Naive thymus-derived CD4-positive, alpha-beta T cell (primary cell): ENCODE data around the gene ZNF362. TPM values are rescaled to one million over a fixed set of nuclear protein-coding genes. Genes with fewer than 3 reads are reported as not detected.
A peak's percentile ranks its signal among the peaks of the same experiment; 100 is the strongest.

Experiments
- ATAC-seq: fragments of 150-1000 bp; cut with Tn5 transposase; 2 replicates; pipeline ENCODE4 v1.10.0; 2021; ENCODE audit warnings: mild to moderate bottlenecking, moderate library complexity
- CTCF ChIA-PET: fragments of 350-600 bp; sonication (Branson Sonifier 250); formaldehyde crosslinking; loops from one replicate; lab custom pipeline; 2021; ENCODE audit warnings: antibody characterized with exemption; lab: Charles Lee
- POLR2A ChIA-PET: fragments of 350-600 bp; sonication (Branson Sonifier 250); formaldehyde crosslinking; loops from one replicate; lab custom pipeline; 2021; ENCODE audit warnings: antibody characterized with exemption, inconsistent platforms; lab: Charles Lee
- DNase-seq, 9 donors: peaks; one replicate each; pipeline versions ENCODE4 v3.0.0 to v3.0.0-alpha.2; 2020 to 2022; ENCODE audit warnings: mixed read lengths in 1 of 9
- H3K27ac ChIP-seq: one replicate; pipeline ENCODE4 v1.7.0; 2013; ENCODE audit warnings: mild to moderate bottlenecking, low read depth, low read length, moderate library complexity
- H3K27me3 ChIP-seq, 2 donors: one replicate each; pipeline ENCODE4 v1.7.0; 2013; ENCODE audit warnings: low read length in 2 of 2, mild to moderate bottlenecking in 2 of 2, moderate library complexity in 2 of 2; ENCODE audit not compliant: control insufficient read depth in 2 of 2, insufficient read depth in 2 of 2
- H3K36me3 ChIP-seq, 3 experiments: 1 replicate in 2 of 3; 2 replicates in 1 of 3; pipeline ENCODE4 v1.7.0; 2013; ENCODE audit warnings: low read length in 3 of 3, mild to moderate bottlenecking in 3 of 3, moderate library complexity in 1 of 3; ENCODE audit not compliant: insufficient read depth in 3 of 3, control insufficient read depth in 2 of 3
- H3K4me1 ChIP-seq, 2 donors: one replicate each; pipeline ENCODE4 v1.7.0; 2013; ENCODE audit warnings: low read length in 2 of 2, mild to moderate bottlenecking in 2 of 2, moderate library complexity in 1 of 2; ENCODE audit not compliant: control insufficient read depth in 2 of 2, insufficient read depth in 2 of 2
- H3K4me3 ChIP-seq: 2 replicates; pipeline ENCODE4 v1.7.0; 2013; ENCODE audit warnings: mild to moderate bottlenecking, low read length
- H3K9me3 ChIP-seq, 3 experiments: 1 replicate in 2 of 3; 2 replicates in 1 of 3; pipeline ENCODE4 v1.7.0; 2013; ENCODE audit warnings: low read length in 3 of 3; ENCODE audit not compliant: control insufficient read depth in 2 of 3
- H3K27ac Mint-ChIP-seq, 9 donors: one replicate each; pipeline ENCODE4 v1.8.0; 2020 to 2022; ENCODE audit warnings: mixed read lengths in 9 of 9, mild to moderate bottlenecking in 8 of 9, moderate library complexity in 5 of 9, inconsistent platforms in 2 of 9
- H3K27me3 Mint-ChIP-seq, 5 donors: one replicate each; pipeline ENCODE4 v1.8.0; 2021 to 2022; ENCODE audit warnings: mixed read lengths in 5 of 5, mild to moderate bottlenecking in 1 of 5
- H3K36me3 Mint-ChIP-seq, 5 donors: one replicate each; pipeline ENCODE4 v1.8.0; 2020 to 2022; ENCODE audit warnings: mixed read lengths in 5 of 5, mild to moderate bottlenecking in 3 of 5, inconsistent platforms in 1 of 5
- H3K4me1 Mint-ChIP-seq, 7 donors: one replicate each; pipeline ENCODE4 v1.8.0; 2020 to 2022; ENCODE audit warnings: mixed read lengths in 7 of 7, mild to moderate bottlenecking in 3 of 7, inconsistent platforms in 1 of 7
- H3K4me3 Mint-ChIP-seq, 10 donors: one replicate each; pipeline ENCODE4 v1.8.0; 2020 to 2022; ENCODE audit warnings: mild to moderate bottlenecking in 10 of 10, mixed read lengths in 10 of 10, moderate library complexity in 6 of 10, inconsistent platforms in 2 of 10
- H3K9me3 Mint-ChIP-seq, 11 donors: one replicate each; pipeline ENCODE4 v1.8.0; 2020 to 2022; ENCODE audit warnings: mixed read lengths in 11 of 11, mild to moderate bottlenecking in 4 of 11, inconsistent platforms in 1 of 11, moderate library complexity in 1 of 11
- intact Hi-C, 2 donors: fragments of 100-400 bp; cut with micrococcal nuclease; formaldehyde crosslinking; loops; one replicate each; pipeline ENCODE4 v1.15.1; 2023
- polyA plus RNA-seq, 2 donors: library from polyadenylated mRNA; unstranded; fragments of 300-500 nt; fragmentation: Illumina TruSeq; gene quantifications; one replicate each; pipeline ENCODE4 v1.2.3, GENCODE V29; 2021
- total RNA-seq, 6 experiments: library from RNA in 5 of 6; stranded (reverse) in 5 of 6; gene quantifications; 1 replicate in 5 of 6; 2 replicates in 1 of 6; pipeline ENCODE4 v1.2.3 and lab custom pipeline; 2021 to 2026

The ZNF362 gene
- total and polyA plus RNA-seq, 7 experiments from 2014 or later = 17.2 to 30.5 (median 27.0) TPM

GRCh38 chr1:33249422-33249821 is 6.9 kb upstream of the ZNF362 start:
- no peak overlapping the region for H3K4me3 ChIP-seq

DNA sequence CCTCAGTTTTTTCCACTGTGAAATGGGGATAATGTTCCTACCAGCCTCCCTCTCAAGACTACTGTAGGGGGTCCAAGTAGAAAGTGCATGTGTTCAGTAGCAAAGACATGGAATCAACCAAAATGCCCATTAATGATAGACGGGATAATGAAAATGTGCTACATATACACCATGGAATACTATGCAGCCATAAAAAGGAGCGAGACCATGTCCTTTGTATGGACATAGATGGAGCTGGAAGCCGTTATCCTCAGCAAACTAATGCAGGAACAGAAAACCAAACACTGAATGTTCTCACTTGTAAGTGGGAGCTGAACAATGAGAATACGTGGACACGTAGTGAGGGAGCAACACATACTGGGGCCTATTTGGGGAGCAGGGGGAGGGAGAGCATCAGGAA is 6.1 kb upstream of the ZNF362 start:
- no peak overlapping the region for H3K4me3 Mint-ChIP-seq
- H3K9me3 Mint-ChIP-seq = peaks cover 0 to 5% (median 0%) of the 10 kb centered on the region in 11 donors
- Histone ChIP-seq H3K4me3 (no peak overlapping the region), H3K4me1 (no peaks in the 10 kb centered on the region), H3K27me3 (no peaks in the 10 kb centered on the region), H3K9me3 (no peaks in the 10 kb centered on the region), H3K27ac (no peak overlapping the region), H3K36me3 (no peaks in the 10 kb centered on the region)
- ChIA-PET POLR2A (interaction anchor here (1.2 kb wide), 1 partner anchor 123 kb away, joined by 3 read pairs; no protein-coding TSS in a partner anchor), CTCF (no interaction called here)
- no peaks in the 10 kb centered on the region for H3K36me3 Mint-ChIP-seq
- intact Hi-C loops = loop anchor here in 1 of 2 donors (10.0 kb wide), 1 partner anchor 65 kb away; the partner anchor contains the start of gene TRIM62
- ATAC-seq (no peak), DNase-seq (no peak)
- H3K27me3 Mint-ChIP-seq = peaks cover 8 to 38% (median 12%) of the 10 kb centered on the region in 5 donors
- H3K27ac Mint-ChIP-seq = no peak overlapping the region
- no peaks in the 10 kb centered on the region for H3K4me1 Mint-ChIP-seq

More at GRCh38 chr1:33249422-33249821, 6.9 kb upstream of the ZNF362 start:
- H3K27ac ChIP-seq = no peak overlapping the region
- intact Hi-C loops = no loop called here
- ATAC-seq = no peak
- no peaks in the 10 kb centered on the region for H3K36me3 ChIP-seq
- no peaks in the 10 kb centered on the region for H3K4me1 Mint-ChIP-seq
- peaks cover 0 to 5% (median 0%) of the 10 kb centered on the region in 11 donors for H3K9me3 Mint-ChIP-seq
- H3K27ac Mint-ChIP-seq = no peak overlapping the region
- ChIA-PET CTCF (no interaction called here), POLR2A (interaction anchor here (1.2 kb wide), 1 partner anchor 122 kb away, joined by 3 read pairs; no protein-coding TSS in a partner anchor)
- peaks cover 8 to 38% (median 12%) of the 10 kb centered on the region in 5 donors for H3K27me3 Mint-ChIP-seq
- H3K4me1 ChIP-seq = no peaks in the 10 kb centered on the region
- no peaks in the 10 kb centered on the region for H3K27me3 ChIP-seq
- H3K36me3 Mint-ChIP-seq = no peaks in the 10 kb centered on the region
- no peaks in the 10 kb centered on the region for H3K9me3 ChIP-seq
- no peak overlapping the region for H3K4me3 Mint-ChIP-seq
- no peak for DNase-seq

- DNase-seq (no peak), ATAC-seq (no peak)
- H3K9me3 ChIP-seq = no peaks in the 10 kb centered on the region
- no peaks in the 10 kb centered on the region for H3K4me1 ChIP-seq
- Mint-ChIP-seq H3K36me3 (no peaks in the 10 kb centered on the region), H3K27me3 (peaks cover 8 to 38% (median 12%) of the 10 kb centered on the region in 5 donors), H3K27ac (peak overlapping the region in 2 of 9 donors; percentile 2 to 11), H3K4me1 (no peaks in the 10 kb centered on the region), H3K9me3 (peaks cover 0 to 5% (median 0%) of the 10 kb centered on the region in 11 donors), H3K4me3 (no peak overlapping the region)
- ChIA-PET POLR2A (no interaction called here), CTCF (no interaction called here)
- H3K4me3 ChIP-seq = no peak overlapping the region
- no peaks in the 10 kb centered on the region for H3K36me3 ChIP-seq
- intact Hi-C loops = loop anchor here in 1 of 2 donors (10.0 kb wide), 1 partner anchor 66 kb away; the partner anchor contains the start of gene TRIM62
- H3K27me3 ChIP-seq = no peaks in the 10 kb centered on the region
- no peak overlapping the region for H3K27ac ChIP-seq
Measured at GRCh38 chr1:33250724-33251123, 5.6 kb upstream of the ZNF362 start.

DNA sequence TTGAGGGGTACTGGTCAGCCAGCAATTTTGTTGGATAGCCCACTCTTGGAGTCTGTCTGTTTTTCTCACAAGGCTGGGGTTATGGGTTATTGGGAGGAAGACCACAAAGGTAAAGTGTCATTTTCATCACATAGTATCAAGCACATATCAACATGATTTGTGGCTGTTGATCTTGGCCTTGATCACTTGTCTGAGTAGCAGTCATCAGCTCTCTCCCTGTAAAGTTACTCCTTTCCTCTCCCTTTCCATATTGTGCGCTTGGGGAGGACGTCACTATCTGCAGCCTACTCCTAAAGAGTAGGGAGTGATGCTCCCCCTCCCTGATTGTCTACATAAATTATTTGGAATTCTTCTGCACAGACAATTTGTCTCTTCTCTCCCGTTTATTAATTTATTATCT is 1.8 kb upstream of the ZNF362 start:
- Mint-ChIP-seq H3K9me3 (peaks cover 0 to 4% (median 0%) of the 10 kb centered on the region in 11 donors), H3K27ac (peak overlapping the region in 4 of 9 donors; percentile 14 to 75 (median 53)), H3K36me3 (peaks cover 0 to 4% (median 2%) of the 10 kb centered on the region in 5 donors), H3K4me1 (peaks cover 14 to 23% (median 22%) of the 10 kb centered on the region in 7 donors), H3K4me3 (peak overlapping the region in 7 of 10 donors; percentile 14 to 100 (median 64)), H3K27me3 (peaks cover 0 to 18% (median 3%) of the 10 kb centered on the region in 5 donors)
- H3K27me3 ChIP-seq = no peaks in the 10 kb centered on the region
- peaks cover 16 to 21% of the 10 kb centered on the region in 2 donors for H3K4me1 ChIP-seq
- POLR2A ChIA-PET = interaction anchor here (0.6 to 1.6 kb wide), 2 partner anchors 73 to 78 kb away, joined by 3 to 6 read pairs; partner anchors contain the start of gene TRIM62
- DNase-seq = no peak
- peaks cover 0 to 3% (median 0%) of the 10 kb centered on the region in 3 experiments for H3K36me3 ChIP-seq
- intact Hi-C loops = loop anchor here in 1 of 2 donors (10.0 kb wide), 1 partner anchor 70 kb away; the partner anchor contains the start of gene TRIM62
- no peak overlapping the region for H3K27ac ChIP-seq
- H3K4me3 ChIP-seq = no peak overlapping the region
- CTCF ChIA-PET = no interaction called here
- ATAC-seq = no peak
- no peaks in the 10 kb centered on the region for H3K9me3 ChIP-seq

DNA sequence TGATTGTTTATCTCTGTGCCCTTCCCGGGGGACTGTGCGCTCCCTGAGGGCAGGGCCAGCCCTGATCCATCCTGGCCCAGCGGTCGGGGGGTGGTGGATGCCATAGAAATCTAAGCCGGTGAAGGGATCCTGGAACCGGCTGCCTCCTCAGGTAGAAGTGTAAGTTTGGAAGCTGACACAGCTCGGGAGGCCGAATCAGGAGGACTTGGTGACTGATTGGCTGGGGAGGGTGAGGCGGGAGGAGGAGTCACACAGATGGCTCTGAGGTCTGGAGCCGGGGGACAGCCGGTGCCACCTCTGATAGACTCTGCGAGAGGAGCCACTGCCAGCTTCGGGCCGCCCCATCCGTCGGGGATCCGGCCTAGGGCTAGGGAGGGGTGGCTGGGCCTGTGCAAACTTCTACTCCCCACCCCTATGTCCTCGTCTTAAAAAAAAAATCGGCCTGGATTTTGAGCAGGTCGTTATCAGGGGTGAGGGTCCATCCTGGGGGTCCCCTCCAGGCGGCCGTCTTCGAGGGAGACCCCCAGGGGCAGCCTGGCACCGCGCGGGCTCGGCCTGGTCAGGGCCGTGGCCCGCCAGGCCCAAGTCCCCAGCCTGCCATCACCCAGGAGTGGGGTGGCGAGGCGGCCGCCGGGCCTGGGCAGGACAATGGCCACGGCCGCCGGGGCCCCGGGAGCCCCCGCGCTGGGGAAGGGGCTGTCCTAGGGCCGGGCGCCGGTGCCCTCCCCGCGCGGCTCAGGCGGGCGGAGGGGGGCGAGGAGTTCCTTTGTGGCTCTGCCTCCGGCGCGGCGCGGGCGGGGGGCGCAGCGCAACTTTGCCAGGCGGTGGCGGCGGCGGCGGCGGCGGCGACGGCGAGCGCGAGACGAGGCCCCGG is 708 bp upstream of the ZNF362 start:
- no peaks in the 10 kb centered on the region for H3K9me3 ChIP-seq
- Mint-ChIP-seq H3K27ac (peak overlapping the region; percentile 24 to 92 (median 59)), H3K4me1 (peaks cover 20 to 34% (median 32%) of the 10 kb centered on the region in 7 donors), H3K27me3 (peaks cover 0 to 12% (median 0%) of the 10 kb centered on the region in 5 donors), H3K36me3 (peaks cover 0 to 6% (median 2%) of the 10 kb centered on the region in 5 donors), H3K4me3 (peak overlapping the region; percentile 39 to 100 (median 64)), H3K9me3 (peaks cover 0 to 4% (median 0%) of the 10 kb centered on the region in 11 donors)
- CTCF ChIA-PET = no interaction called here
- POLR2A ChIA-PET = interaction anchor here (0.8 kb wide), 1 partner anchor 18 kb away, joined by 4 read pairs; no protein-coding TSS in a partner anchor
- intact Hi-C loops = loop anchor here (1.0 to 10.0 kb wide), 8 partner anchors 19 to 605 kb away; partner anchors contain the start of genes RBBP4 (in 2 of the 2), TRIM62 (in 2 of the 2), ZBTB8OS (in 2 of the 2) and AZIN2 (in 1 of the 2)
- DNase-seq (peak in 8 of 9 donors; percentile 22 to 45 (median 32)), ATAC-seq (peak; percentile 39)
- peaks cover 0 to 3% (median 0%) of the 10 kb centered on the region in 3 experiments for H3K36me3 ChIP-seq
- H3K27me3 ChIP-seq = no peaks in the 10 kb centered on the region
- H3K27ac ChIP-seq = peak overlapping the region; percentile 72
- peaks cover 16 to 21% of the 10 kb centered on the region in 2 donors for H3K4me1 ChIP-seq
- H3K4me3 ChIP-seq = peak overlapping the region; percentile 35

DNA sequence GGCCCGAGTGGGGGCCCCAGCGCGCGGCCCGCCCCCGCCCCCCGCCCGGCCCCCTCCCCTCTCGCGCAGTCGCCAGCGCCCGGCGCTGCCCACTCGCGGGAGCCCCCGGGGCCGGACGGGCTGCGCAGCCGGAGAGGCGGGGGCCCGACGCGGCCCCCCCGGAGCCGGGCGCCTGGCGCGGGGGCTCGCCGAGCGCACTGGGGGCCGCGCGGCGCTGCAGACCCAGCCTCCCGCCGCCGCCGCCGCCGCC is 146 bp upstream of the ZNF362 start:
- Histone ChIP-seq H3K27ac (no peak overlapping the region), H3K36me3 (peaks cover 0 to 3% (median 0%) of the 10 kb centered on the region in 3 experiments), H3K27me3 (no peaks in the 10 kb centered on the region), H3K9me3 (no peaks in the 10 kb centered on the region), H3K4me1 (peaks cover 16 to 24% of the 10 kb centered on the region in 2 donors), H3K4me3 (no peak overlapping the region)
- CTCF ChIA-PET = no interaction called here
- H3K4me1 Mint-ChIP-seq = peaks cover 22 to 40% (median 35%) of the 10 kb centered on the region in 7 donors
- intact Hi-C loops = loop anchor here (1.0 to 10.0 kb wide), 8 partner anchors 19 to 605 kb away; partner anchors contain the start of genes RBBP4 (in 2 of the 2), TRIM62 (in 2 of the 2), ZBTB8OS (in 2 of the 2) and AZIN2 (in 1 of the 2)
- peaks cover 0 to 3% (median 0%) of the 10 kb centered on the region in 11 donors for H3K9me3 Mint-ChIP-seq
- H3K27ac Mint-ChIP-seq = no peak overlapping the region
- ATAC-seq (no peak), DNase-seq (no peak)
- peak overlapping the region in 7 of 10 donors; percentile 35 to 100 (median 59) for H3K4me3 Mint-ChIP-seq
- peaks cover 0 to 6% (median 2%) of the 10 kb centered on the region in 5 donors for H3K36me3 Mint-ChIP-seq
- H3K27me3 Mint-ChIP-seq = peaks cover 0 to 7% (median 0%) of the 10 kb centered on the region in 5 donors
- POLR2A ChIA-PET = no interaction called here
